K562 (cell line): ENCODE measurements around the gene ARV1. TPM values are rescaled to one million over a fixed set of nuclear protein-coding genes. Genes with fewer than 3 reads are reported as not detected.

Experiments
- BCLAF1 ChIP-seq, 2 experiments: fragments of 450-650 bp in 1 of 2; IDR thresholded peaks; 2 replicates each; pipeline ENCODE4 v1.6.1; 2011 to 2017; ENCODE audit warnings: low read depth in 2 of 2, antibody characterized with exemption in 1 of 2, borderline replicate concordance in 1 of 2, low read length in 1 of 2, mild to moderate bottlenecking in 1 of 2, mixed read lengths in 1 of 2; ENCODE audit not compliant: control insufficient read depth in 1 of 2
- BHLHE40 ChIP-seq: IDR thresholded peaks from 2 replicates; pipeline ENCODE4 v1.6.1; 2011; ENCODE audit warnings: low read length, improper control_type of control experiment
- BRCA1 ChIP-seq, 2 experiments: fragments of 450-650 bp in 1 of 2; sonication (generic) in 1 of 2; formaldehyde crosslinking in 1 of 2; IDR thresholded peaks; 2 replicates each; pipeline versions ENCODE4 v1.5.0 to v1.6.1; 2017 to 2020; ENCODE audit warnings: mild to moderate bottlenecking in 1 of 2, missing genetic modification reagents in 1 of 2
- GABPB2 ChIP-seq: fragments of 250-450 bp; sonication (Bioruptor Pico); conservative IDR thresholded peaks from 2 replicates; pipeline ENCODE4 v1.5.1; 2021; ENCODE audit warnings: mild to moderate bottlenecking
- HCFC1 ChIP-seq: IDR thresholded peaks from 2 replicates; pipeline ENCODE4 v1.6.1; 2012; ENCODE audit warnings: low read depth, low read length, improper control_type of control experiment
- HINFP ChIP-seq: fragments of 450-650 bp; conservative IDR thresholded peaks from 2 replicates; pipeline ENCODE4 v1.6.1; 2016; ENCODE audit warnings: missing genetic modification characterization, low read depth, mild to moderate bottlenecking, control low read depth, missing compliant biosample characterization
- HSF4 ChIP-seq: fragments of 250-450 bp; sonication (Bioruptor Pico); IDR thresholded peaks from 2 replicates; pipeline ENCODE4 v2.1.2; 2022; ENCODE audit warnings: mild to moderate bottlenecking, moderate library complexity, borderline replicate concordance
- KHSRP ChIP-seq: fragments of 450-650 bp; IDR thresholded peaks from 2 replicates; pipeline ENCODE4 v1.6.1; 2017
- KLF13 ChIP-seq: fragments of 450-650 bp; IDR thresholded peaks from 2 replicates; pipeline ENCODE4 v1.6.1; 2016; ENCODE audit warnings: missing genetic modification characterization, low read depth, mild to moderate bottlenecking, missing compliant biosample characterization, moderate library complexity, borderline replicate concordance
- NBN ChIP-seq: fragments of 450-650 bp; IDR thresholded peaks from 2 replicates; pipeline ENCODE4 v1.6.1; 2016; ENCODE audit warnings: low read depth, mild to moderate bottlenecking
- PHB ChIP-seq: fragments of 250-450 bp; sonication (Bioruptor Pico); IDR thresholded peaks from 2 replicates; pipeline ENCODE4 v1.5.0; 2021
- POLR2AphosphoS2 ChIP-seq: IDR thresholded peaks from 2 replicates; pipeline ENCODE4 v1.6.1; 2012; ENCODE audit warnings: low read length, improper control_type of control experiment
- PPARD ChIP-seq: fragments of 250-450 bp; sonication (Bioruptor Pico); IDR thresholded peaks from 2 replicates; pipeline ENCODE4 v1.8.0; 2022; ENCODE audit warnings: inconsistent platforms, mild to moderate bottlenecking, moderate library complexity
- SLC30A9 ChIP-seq: fragments of 250-450 bp; sonication (Bioruptor Pico); IDR thresholded peaks from 2 replicates; pipeline ENCODE4 v1.8.0; 2022; ENCODE audit warnings: mild to moderate bottlenecking, moderate library complexity
- SMAD4 ChIP-seq: fragments of 250-450 bp; sonication (Bioruptor Pico); conservative IDR thresholded peaks from 2 replicates; pipeline ENCODE4 v1.8.0; 2021; ENCODE audit warnings: inconsistent platforms, mild to moderate bottlenecking, moderate library complexity
- SMARCC2 ChIP-seq: fragments of 450-650 bp; IDR thresholded peaks from 2 replicates; pipeline ENCODE4 v1.6.1; 2017; ENCODE audit warnings: antibody characterized with exemption, moderate library complexity, mild to moderate bottlenecking, low read depth
- U2AF2 ChIP-seq: fragments of 200-400 bp; formaldehyde crosslinking; optimal IDR thresholded peaks from 2 replicates; pipeline ENCODE3; 2017; ENCODE audit warnings: low read depth, mild to moderate bottlenecking, low read length
- ZBTB7A ChIP-seq: IDR thresholded peaks from 2 replicates; pipeline ENCODE4 v1.6.1; 2011; ENCODE audit warnings: low read depth, mild to moderate bottlenecking, low read length, moderate library complexity, borderline replicate concordance; ENCODE audit not compliant: control insufficient read depth
- ZNF134 ChIP-seq: fragments of 250-450 bp; sonication (Bioruptor Pico); conservative IDR thresholded peaks from 2 replicates; pipeline ENCODE4 v1.4.0; 2020
- ZNF175 ChIP-seq: fragments of 200-800 bp; sonication (Bioruptor generic); IDR thresholded peaks from 2 replicates; pipeline ENCODE4 v1.6.1; 2016; ENCODE audit warnings: low read depth, mild to moderate bottlenecking, missing genetic modification characterization, missing compliant biosample characterization
- ZNF197 ChIP-seq: fragments of 200-800 bp; sonication (Bioruptor generic); IDR thresholded peaks from 2 replicates; pipeline ENCODE4 v1.6.1; 2016; ENCODE audit warnings: low read depth, missing genetic modification characterization, missing compliant biosample characterization
- ZNF239 ChIP-seq: fragments of 250-450 bp; sonication (Bioruptor Pico); IDR thresholded peaks from 2 replicates; pipeline ENCODE4 v1.4.0; 2020; ENCODE audit warnings: mild to moderate bottlenecking
- polyA plus RNA-seq, 8 experiments: library from polyadenylated mRNA; depleted of rRNA in 4 of 8; stranded (reverse) in 5 of 8; unstranded in 3 of 8; fragments of >200 nt; fragmentation: Nextera tagmentation in 2 of 8; fragmentation: Illumina TruSeq in 1 of 8; extraction: Ambion mirVana in 2 of 8; extraction: Trizol in 1 of 8; gene quantifications; 2 replicates each; pipeline versions ENCODE4 v1.2.1 to v1.2.3, GENCODE V29; 2011 to 2014; ENCODE audit warnings: inconsistent platforms in 1 of 8, missing spikeins in 1 of 8
- total RNA-seq, 7 experiments: library from RNA; depleted of rRNA in 6 of 7; stranded (reverse); fragments of >200 nt in 6 of 7; fragmentation: Illumina TruSeq in 2 of 7; extraction: Trizol in 2 of 7; gene quantifications; 2 replicates each; pipeline versions ENCODE4 v1.2.1 to v1.2.3, GENCODE V29; 2011 to 2021; ENCODE audit warnings: low replicate concordance in 1 of 7
- TF ChIP-seq, protein P1 (sequence below): fragments of 450-650 bp; formaldehyde crosslinking; IDR thresholded peaks from 2 replicates; pipeline ENCODE4 v1.4.0; 2020; ENCODE audit warnings: mild to moderate bottlenecking

Gene ARV1
- total and polyA plus RNA-seq, 9 of the 15 experiments (the other 6 are each of a cell fraction or from before 2014, with no cell fraction given): 54.8 to 139 (median 74.0) TPM

GRCh38 chr1:231040800-231041718, 62.2 kb downstream of the ARV1 start (continued):
- no peak for TF ChIP-seq KHSRP
- TF ChIP-seq SLC30A9 (CRISPR knock-in tag): no peak
- TF ChIP-seq KLF13 (tag): 0 out of 2 replicates have a peak, but pooled peaks have one; percentile 30
- TF ChIP-seq NBN: 0 out of 2 replicates have a peak, but pooled peaks have one; percentile 25
- TF ChIP-seq BHLHE40: no peak
- no peak for TF ChIP-seq U2AF2
- no peak for TF ChIP-seq GABPB2 (CRISPR knock-in tag)
- no peak for TF ChIP-seq BRCA1 (IDR thresholded peaks at IDR 0.05)
- no peak for TF ChIP-seq BRCA1 (CRISPR knock-in tag; IDR thresholded peaks at IDR 0.05)
- no peak for TF ChIP-seq PPARD (CRISPR knock-in tag)
- no peak for TF ChIP-seq HCFC1
- no peak for TF ChIP-seq POLR2AphosphoS2
- TF ChIP-seq ZNF197 (CRISPR knock-in tag): no peak
- TF ChIP-seq ZNF134 (CRISPR knock-in tag): no peak
- TF ChIP-seq HSF4 (CRISPR knock-in tag): no peak
- TF ChIP-seq PHB: no peak
- peak; percentile 66 for TF ChIP-seq SMAD4 (CRISPR knock-in tag)
- peak; percentile 30; the same call in 1 of the 2 replicates for TF ChIP-seq ZBTB7A
- no peak for TF ChIP-seq ZNF175
- TF ChIP-seq, protein P1, sequence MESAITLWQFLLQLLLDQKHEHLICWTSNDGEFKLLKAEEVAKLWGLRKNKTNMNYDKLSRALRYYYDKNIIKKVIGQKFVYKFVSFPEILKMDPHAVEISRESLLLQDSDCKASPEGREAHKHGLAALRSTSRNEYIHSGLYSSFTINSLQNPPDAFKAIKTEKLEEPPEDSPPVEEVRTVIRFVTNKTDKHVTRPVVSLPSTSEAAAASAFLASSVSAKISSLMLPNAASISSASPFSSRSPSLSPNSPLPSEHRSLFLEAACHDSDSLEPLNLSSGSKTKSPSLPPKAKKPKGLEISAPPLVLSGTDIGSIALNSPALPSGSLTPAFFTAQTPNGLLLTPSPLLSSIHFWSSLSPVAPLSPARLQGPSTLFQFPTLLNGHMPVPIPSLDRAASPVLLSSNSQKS: no peak
- no peak for TF ChIP-seq HINFP (tag)
- no peak for TF ChIP-seq BCLAF1 (IDR thresholded peaks at IDR 0.05; ENCODE audit: borderline replicate concordance in 1 of 2, control insufficient read depth in 1 of 2, low read depth in 2 of 2, low read length in 1 of 2)
- no peak for TF ChIP-seq ZNF239 (CRISPR knock-in tag)
- TF ChIP-seq SMARCC2: no peak
